HEK293 (cell line): ENCODE measurements around the gene DROSHA.

Experiments
- CTCF ChIA-PET: fragments of 350-600 bp; formaldehyde crosslinking; extraction: SDS; loops from one replicate; lab custom pipeline; 2021; ENCODE audit warnings: antibody characterized with exemption; lab: Yijun Ruan, JAX
- POLR2A ChIA-PET: fragments of 300-600 bp; formaldehyde crosslinking; extraction: SDS; loops from one replicate; lab custom pipeline; 2020; ENCODE audit warnings: antibody characterized with exemption, inconsistent platforms; lab: Yijun Ruan, JAX
- H3K27ac ChIP-seq: fragments of 200-500 bp; sonication (Bioruptor generic); 2 replicates; pipeline ENCODE4 v1.5.1; 2014; ENCODE audit warnings: low read depth, low read length, control low read depth, inconsistent platforms; ENCODE audit errors: extremely low read depth
- H3K36me3 ChIP-seq, 2 experiments: fragments of 200-500 bp in 1 of 2; sonication (Bioruptor generic) in 1 of 2; 1 replicate in 1 of 2; 2 replicates in 1 of 2; pipeline ENCODE4 v1.5.1; 2014 to 2017; ENCODE audit warnings: inconsistent platforms in 2 of 2, low read length in 2 of 2; ENCODE audit not compliant: control insufficient read depth in 2 of 2, insufficient read depth in 1 of 2
- H3K4me1 ChIP-seq: fragments of 200-500 bp; sonication (Bioruptor generic); 2 replicates; pipeline ENCODE4 v1.5.1; 2014; ENCODE audit warnings: mild to moderate bottlenecking, low read length, inconsistent platforms; ENCODE audit not compliant: control insufficient read depth, insufficient read depth
- H3K4me3 ChIP-seq: 2 replicates; pipeline ENCODE4 v1.5.1; 2011; ENCODE audit warnings: low read depth, mild to moderate bottlenecking, control low read depth, low read length, moderate library complexity
- H3K9me3 ChIP-seq: fragments of 200-500 bp; sonication (Bioruptor generic); 2 replicates; pipeline ENCODE4 v1.5.1; 2014; ENCODE audit warnings: low read depth, low read length, inconsistent platforms; ENCODE audit not compliant: control insufficient read depth, insufficient read depth
- ELK4 ChIP-seq: IDR thresholded peaks from 2 replicates; pipeline ENCODE4 v1.6.1; 2011; ENCODE audit warnings: mild to moderate bottlenecking, low read depth, low read length, borderline replicate concordance
- GLIS1 ChIP-seq: fragments of 450-650 bp; formaldehyde crosslinking; IDR thresholded peaks from 2 replicates; pipeline ENCODE4 v1.5.1; 2016; ENCODE audit warnings: missing biosample characterization, missing genetic modification characterization
- KLF10 ChIP-seq: fragments of 450-650 bp; IDR thresholded peaks from 2 replicates; pipeline ENCODE4 v1.5.1; 2018; ENCODE audit warnings: missing biosample characterization, mild to moderate bottlenecking, missing genetic modification characterization
- KLF8 ChIP-seq: fragments of 450-650 bp; formaldehyde crosslinking; IDR thresholded peaks from 2 replicates; pipeline ENCODE4 v1.5.1; 2016; ENCODE audit warnings: missing biosample characterization, missing genetic modification characterization
- SCRT1 ChIP-seq: fragments of 450-650 bp; formaldehyde crosslinking; IDR thresholded peaks from 2 replicates; pipeline ENCODE4 v1.5.1; 2016; ENCODE audit warnings: missing biosample characterization, missing genetic modification characterization, borderline replicate concordance
- SCRT2 ChIP-seq: fragments of 450-650 bp; formaldehyde crosslinking; IDR thresholded peaks from 2 replicates; pipeline ENCODE4 v1.5.1; 2016; ENCODE audit warnings: missing biosample characterization, missing genetic modification characterization
- YY1 ChIP-seq: fragments of 450-650 bp; formaldehyde crosslinking; IDR thresholded peaks from 2 replicates; pipeline ENCODE4 v1.5.1; 2018; ENCODE audit warnings: missing biosample characterization, missing genetic modification characterization
- ZBTB21 ChIP-seq: fragments of 450-650 bp; formaldehyde crosslinking; IDR thresholded peaks from 2 replicates; pipeline ENCODE4 v1.5.1; 2017; ENCODE audit warnings: missing biosample characterization, missing genetic modification characterization
- ZEB2 ChIP-seq: fragments of 450-650 bp; formaldehyde crosslinking; IDR thresholded peaks from 2 replicates; pipeline ENCODE4 v1.5.1; 2016; ENCODE audit warnings: missing biosample characterization, missing genetic modification characterization
- ZFP37 ChIP-seq: fragments of 450-650 bp; formaldehyde crosslinking; IDR thresholded peaks from 2 replicates; pipeline ENCODE4 v1.5.1; 2016; ENCODE audit warnings: missing biosample characterization, missing genetic modification characterization
- ZNF140 ChIP-seq: fragments of 450-650 bp; formaldehyde crosslinking; IDR thresholded peaks from 2 replicates; pipeline ENCODE4 v1.5.1; 2016; ENCODE audit warnings: missing biosample characterization, missing genetic modification characterization
- ZNF19 ChIP-seq: fragments of 450-650 bp; formaldehyde crosslinking; IDR thresholded peaks from 2 replicates; pipeline ENCODE4; 2016; ENCODE audit warnings: missing biosample characterization, missing genetic modification characterization, low read depth
- ZNF239 ChIP-seq: fragments of 450-650 bp; formaldehyde crosslinking; IDR thresholded peaks from 2 replicates; pipeline ENCODE4 v1.5.1; 2016; ENCODE audit warnings: missing biosample characterization, missing genetic modification characterization
- ZNF302 ChIP-seq: fragments of 450-650 bp; formaldehyde crosslinking; IDR thresholded peaks from 2 replicates; pipeline ENCODE4 v1.5.1; 2016; ENCODE audit warnings: missing biosample characterization, missing genetic modification characterization, low read depth
- ZNF473 ChIP-seq: fragments of 450-650 bp; formaldehyde crosslinking; IDR thresholded peaks from 2 replicates; pipeline ENCODE4 v1.5.1; 2017; ENCODE audit warnings: missing biosample characterization, missing genetic modification characterization
- ZNF596 ChIP-seq: fragments of 450-650 bp; IDR thresholded peaks from 2 replicates; pipeline ENCODE4 v1.5.0; 2018; ENCODE audit warnings: missing biosample characterization, mild to moderate bottlenecking, missing genetic modification characterization, moderate library complexity
- ZNF768 ChIP-seq: fragments of 450-650 bp; formaldehyde crosslinking; IDR thresholded peaks from 2 replicates; pipeline ENCODE4 v1.5.1; 2018; ENCODE audit warnings: missing biosample characterization, mild to moderate bottlenecking, missing genetic modification characterization
- ZSCAN30 ChIP-seq: fragments of 450-650 bp; IDR thresholded peaks from 2 replicates; pipeline ENCODE4 v1.5.1; 2018; ENCODE audit warnings: missing biosample characterization, mild to moderate bottlenecking, missing genetic modification characterization, moderate library complexity
- TF ChIP-seq, protein P1 (sequence below): fragments of 450-650 bp; formaldehyde crosslinking; IDR thresholded peaks from 2 replicates; pipeline ENCODE4 v1.5.1; 2016; ENCODE audit warnings: missing biosample characterization, missing genetic modification characterization
- TF ChIP-seq, protein P2 (sequence below): fragments of 450-650 bp; formaldehyde crosslinking; IDR thresholded peaks from 2 replicates; pipeline ENCODE4 v1.5.1; 2016; ENCODE audit warnings: missing biosample characterization, missing genetic modification characterization
- TF ChIP-seq, protein P3 (sequence below): fragments of 450-650 bp; formaldehyde crosslinking; IDR thresholded peaks from 2 replicates; pipeline ENCODE4 v1.5.1; 2016; ENCODE audit warnings: missing biosample characterization, missing genetic modification characterization

The DROSHA gene

GRCh38 chr5:31404325-31404724 lies 127.6 kb downstream of the DROSHA start:
- Histone ChIP-seq H3K36me3 (peaks cover 57 to 68% of the 10 kb centered on the region in 2 experiments), H3K9me3 (no peaks in the 10 kb centered on the region), H3K4me3 (no peak overlapping the region), H3K27ac (no peak overlapping the region), H3K4me1 (0 out of 2 replicates have a peak, but pooled peaks cover 7% of the 10 kb centered on the region)
- ChIA-PET POLR2A (no interaction called here), CTCF (interaction anchor here (0.7 kb wide), 1 partner anchor 10 kb away, joined by 3 read pairs; no protein-coding TSS in a partner anchor)
- TF ChIP-seq ZNF239 (tag by site-specific recombination) (no peak), KLF8 (tag by site-specific recombination) (no peak), KLF10 (tag by site-specific recombination) (no peak), ZNF768 (tag by site-specific recombination) (no peak), ZNF596 (tag by site-specific recombination) (no peak), ZNF19 (no peak), ZEB2 (tag by site-specific recombination) (no peak), ZNF140 (no peak), GLIS1 (no peak), ELK4 (no peak), ZNF473 (no peak), ZSCAN30 (no peak), ZNF302 (tag by site-specific recombination) (no peak), YY1 (tag by site-specific recombination) (no peak), ZBTB21 (tag by site-specific recombination) (no peak)
- TF ChIP-seq, protein P1, sequence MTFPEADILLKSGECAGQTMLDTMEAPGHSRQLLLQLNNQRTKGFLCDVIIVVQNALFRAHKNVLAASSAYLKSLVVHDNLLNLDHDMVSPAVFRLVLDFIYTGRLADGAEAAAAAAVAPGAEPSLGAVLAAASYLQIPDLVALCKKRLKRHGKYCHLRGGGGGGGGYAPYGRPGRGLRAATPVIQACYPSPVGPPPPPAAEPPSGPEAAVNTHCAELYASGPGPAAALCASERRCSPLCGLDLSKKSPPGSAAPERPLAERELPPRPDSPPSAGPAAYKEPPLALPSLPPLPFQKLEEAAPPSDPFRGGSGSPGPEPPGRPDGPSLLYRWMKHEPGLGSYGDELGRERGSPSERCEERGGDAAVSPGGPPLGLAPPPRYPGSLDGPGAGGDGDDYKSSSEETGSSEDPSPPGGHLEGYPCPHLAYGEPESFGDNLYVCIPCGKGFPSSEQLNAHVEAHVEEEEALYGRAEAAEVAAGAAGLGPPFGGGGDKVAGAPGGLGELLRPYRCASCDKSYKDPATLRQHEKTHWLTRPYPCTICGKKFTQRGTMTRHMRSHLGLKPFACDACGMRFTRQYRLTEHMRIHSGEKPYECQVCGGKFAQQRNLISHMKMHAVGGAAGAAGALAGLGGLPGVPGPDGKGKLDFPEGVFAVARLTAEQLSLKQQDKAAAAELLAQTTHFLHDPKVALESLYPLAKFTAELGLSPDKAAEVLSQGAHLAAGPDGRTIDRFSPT (tag by site-specific recombination), result no peak
- TF ChIP-seq, protein P2, sequence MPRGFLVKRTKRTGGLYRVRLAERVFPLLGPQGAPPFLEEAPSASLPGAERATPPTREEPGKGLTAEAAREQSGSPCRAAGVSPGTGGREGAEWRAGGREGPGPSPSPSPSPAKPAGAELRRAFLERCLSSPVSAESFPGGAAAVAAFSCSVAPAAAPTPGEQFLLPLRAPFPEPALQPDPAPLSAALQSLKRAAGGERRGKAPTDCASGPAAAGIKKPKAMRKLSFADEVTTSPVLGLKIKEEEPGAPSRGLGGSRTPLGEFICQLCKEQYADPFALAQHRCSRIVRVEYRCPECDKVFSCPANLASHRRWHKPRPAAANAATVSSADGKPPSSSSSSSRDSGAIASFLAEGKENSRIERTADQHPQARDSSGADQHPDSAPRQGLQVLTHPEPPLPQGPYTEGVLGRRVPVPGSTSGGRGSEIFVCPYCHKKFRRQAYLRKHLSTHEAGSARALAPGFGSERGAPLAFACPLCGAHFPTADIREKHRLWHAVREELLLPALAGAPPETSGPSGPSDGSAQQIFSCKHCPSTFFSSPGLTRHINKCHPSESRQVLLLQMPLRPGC (tag by site-specific recombination), result no peak

GRCh38 chr5:31401691-31402090 lies 130.2 kb downstream of the DROSHA start:
- H3K9me3 ChIP-seq, result no peaks in the 10 kb centered on the region
- CTCF ChIA-PET, result no interaction called here
- peak; percentile 75 for TF ChIP-seq SCRT2 (tag by site-specific recombination)
- no peak for TF ChIP-seq ZFP37 (tag by site-specific recombination)
- 0 out of 2 replicates have a peak, but pooled peaks have one; percentile 38 for TF ChIP-seq SCRT1
- TF ChIP-seq, protein P3, sequence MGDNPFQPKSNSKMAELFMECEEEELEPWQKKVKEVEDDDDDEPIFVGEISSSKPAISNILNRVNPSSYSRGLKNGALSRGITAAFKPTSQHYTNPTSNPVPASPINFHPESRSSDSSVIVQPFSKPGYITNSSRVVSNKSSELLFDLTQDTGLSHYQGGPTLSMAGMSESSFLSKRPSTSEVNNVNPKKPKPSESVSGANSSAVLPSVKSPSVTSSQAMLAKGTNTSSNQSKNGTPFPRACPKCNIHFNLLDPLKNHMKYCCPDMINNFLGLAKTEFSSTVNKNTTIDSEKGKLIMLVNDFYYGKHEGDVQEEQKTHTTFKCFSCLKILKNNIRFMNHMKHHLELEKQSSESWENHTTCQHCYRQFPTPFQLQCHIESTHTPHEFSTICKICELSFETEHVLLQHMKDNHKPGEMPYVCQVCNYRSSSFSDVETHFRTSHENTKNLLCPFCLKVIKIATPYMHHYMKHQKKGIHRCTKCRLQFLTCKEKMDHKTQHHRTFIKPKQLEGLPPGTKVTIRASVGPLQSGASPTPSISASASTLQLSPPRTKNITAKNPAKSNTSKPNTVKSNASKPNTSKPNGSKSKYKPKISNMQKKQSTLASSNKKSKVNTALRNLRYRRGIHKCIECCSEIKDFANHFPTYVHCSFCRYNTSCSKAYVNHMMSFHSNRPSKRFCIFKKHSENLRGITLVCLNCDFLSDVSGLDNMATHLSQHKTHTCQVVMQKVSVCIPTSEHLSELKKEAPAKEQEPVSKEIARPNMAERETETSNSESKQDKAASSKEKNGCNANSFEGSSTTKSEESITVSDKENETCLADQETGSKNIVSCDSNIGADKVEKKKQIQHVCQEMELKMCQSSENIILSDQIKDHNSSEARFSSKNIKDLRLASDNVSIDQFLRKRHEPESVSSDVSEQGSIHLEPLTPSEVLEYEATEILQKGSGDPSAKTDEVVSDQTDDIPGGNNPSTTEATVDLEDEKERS (tag by site-specific recombination), result no peak
- H3K27ac ChIP-seq, result no peak overlapping the region
- no peaks in the 10 kb centered on the region for H3K4me1 ChIP-seq
- POLR2A ChIA-PET, result no interaction called here
- H3K36me3 ChIP-seq, result peaks cover 37 to 54% of the 10 kb centered on the region in 2 experiments
- H3K4me3 ChIP-seq, result no peak overlapping the region
